Measurements from ENCODE around the gene MAB21L4.

MAB21L4 gene

GRCh38 chr2:240837621-240838020 lies 58.3 kb downstream of the MAB21L4 start:
- H3K4me3 Mint-ChIP-seq, result no peak overlapping the region
- no peaks in the 10 kb centered on the region for H3K9me3 Mint-ChIP-seq
- no peak overlapping the region for H3K27ac Mint-ChIP-seq
- H3K27me3 Mint-ChIP-seq, result peaks cover 8% of the 10 kb centered on the region
- H3K4me1 Mint-ChIP-seq (ENCODE audit: low read depth), result no peaks in the 10 kb centered on the region
- no peaks in the 10 kb centered on the region for H3K36me3 Mint-ChIP-seq (ENCODE audit: low read depth)
- no peak for DNase-seq

DNA sequence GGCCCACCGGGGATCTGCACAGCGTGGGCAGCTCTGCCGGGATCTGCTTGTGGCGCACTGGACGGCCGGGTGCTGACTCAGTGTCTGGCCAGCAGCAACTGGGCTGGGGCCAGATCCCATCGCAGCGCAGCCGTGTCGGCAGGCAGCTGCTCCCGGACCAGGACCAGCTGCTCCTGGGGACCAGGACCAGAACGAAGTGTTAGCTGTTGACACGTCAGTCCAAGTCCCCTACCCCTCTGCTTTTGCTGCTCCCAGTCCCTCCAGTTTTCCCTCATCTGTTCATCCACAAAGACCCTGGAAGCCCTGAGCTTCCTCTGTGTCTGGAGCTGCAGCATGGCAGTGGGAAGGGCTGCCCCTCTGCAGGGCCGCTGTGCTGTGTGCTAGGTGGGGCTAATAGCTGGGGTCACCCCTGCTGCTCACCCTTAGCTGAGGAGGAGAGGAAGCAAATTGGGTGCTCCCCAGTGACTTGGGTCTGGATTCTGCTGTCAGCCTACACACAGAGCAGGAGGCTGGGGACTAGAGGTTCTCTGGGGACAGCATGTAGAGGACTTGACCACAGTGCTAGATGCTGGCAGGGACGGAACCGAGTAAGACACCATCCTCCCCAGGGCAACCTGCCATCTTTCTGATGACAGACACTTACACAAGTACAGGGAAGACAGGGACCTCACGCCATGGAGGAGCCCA lies 59.0 kb downstream of the MAB21L4 start:
- no peaks in the 10 kb centered on the region for H3K9me3 Mint-ChIP-seq
- H3K4me1 Mint-ChIP-seq (ENCODE audit: low read depth), result peaks cover under 1% of the 10 kb centered on the region
- no peaks in the 10 kb centered on the region for H3K36me3 Mint-ChIP-seq (ENCODE audit: low read depth)
- no peak for DNase-seq
- peaks cover 8% of the 10 kb centered on the region for H3K27me3 Mint-ChIP-seq
- no peak overlapping the region for H3K27ac Mint-ChIP-seq
- H3K4me3 Mint-ChIP-seq, result no peak overlapping the region

Data from activated T-cell treated with anti-CD3 and anti-CD28 coated beads, Interleukin-2, amount 50 U/mL, for 24 hours (primary cell).